NT2/D1 (cell line): Measurements from ENCODE around the gene MMP15.

Source experiments
- SUZ12 ChIP-seq: IDR thresholded peaks from 2 replicates; pipeline ENCODE4 v1.6.1; 2011; ENCODE audit not compliant: insufficient read length, insufficient read depth; ENCODE audit errors: extremely low read depth
- YY1 ChIP-seq: IDR thresholded peaks from 2 replicates; pipeline ENCODE4 v1.6.1; 2011; ENCODE audit not compliant: insufficient read length, insufficient read depth

DNA sequence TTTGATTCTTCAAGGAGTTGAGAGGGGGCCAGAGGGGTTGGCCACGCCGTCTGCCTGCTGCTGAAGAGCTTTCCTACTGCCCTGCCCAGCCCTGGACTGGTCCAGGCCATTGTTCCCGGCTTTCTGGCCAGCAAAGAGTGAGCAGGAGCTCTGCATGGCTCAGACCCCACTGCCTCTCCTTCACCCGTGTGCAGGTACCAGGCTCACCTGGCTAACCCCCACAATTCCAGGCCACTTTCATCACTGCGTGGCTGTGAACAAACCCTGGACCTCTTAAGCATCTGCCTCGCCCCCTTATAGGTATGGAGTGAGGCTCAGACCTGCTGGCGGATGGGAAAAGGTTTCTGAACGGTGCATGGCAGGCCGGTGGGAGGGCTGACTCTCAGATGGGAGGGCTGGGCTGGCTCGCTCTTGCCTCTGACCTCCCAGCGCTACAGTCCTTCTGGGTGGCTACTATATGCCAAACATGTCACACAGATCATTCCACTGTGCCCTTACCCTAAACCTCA, 33.9 kb upstream of the MMP15 start:
- TF ChIP-seq SUZ12 (no peak), YY1 (no peak)
